ENCODE measurements around the gene UBAP1.
"Not testable (repeated sequence)": the region's sequence is repeated elsewhere in the genome, so short reads cannot be mapped to it uniquely, and the experiment has no call there.

UBAP1 gene

GRCh38 chr9:34178436-34179212, at the start of gene UBAP1:
TSS of gene UBAP1 (plus strand) at chr9:34179043. CDS start at chr9:34220915, 41,872 bp downstream.
- DNase-seq (ENCODE audit: low read depth, low spot score) = peak; percentile 94
- peak within 1 kb of the TSS; percentile 95 for H3K27ac ChIP-seq

GRCh38 chr9:34131571-34131970, 47.3 kb upstream of the UBAP1 start:
- DNase-seq (ENCODE audit: low read depth, low spot score) = no peak

GRCh38 chr9:34133436-34133949, 45.4 kb upstream of the UBAP1 start:
- DNase-seq (ENCODE audit: low read depth, low spot score) = no peak
- no peak overlapping the region for H3K27ac ChIP-seq

More at GRCh38 chr9:34131571-34131970, 47.3 kb upstream of the UBAP1 start:
- H3K27ac ChIP-seq = no peak overlapping the region

- DNase-seq (ENCODE audit: low read depth, low spot score) = no peak
- no peak overlapping the region for H3K27ac ChIP-seq
Measured at GRCh38 chr9:34134521-34134920, 44.3 kb upstream of the UBAP1 start.

- not testable (repeated sequence) for H3K27ac ChIP-seq; DNase-seq (ENCODE audit: low read depth, low spot score)
Measured at GRCh38 chr9:34138644-34139043, 40.2 kb upstream of the UBAP1 start.

- no peak for DNase-seq (ENCODE audit: low read depth, low spot score)
- no peak overlapping the region for H3K27ac ChIP-seq
Measured at GRCh38 chr9:34139477-34140146, 39.2 kb upstream of the UBAP1 start.

GRCh38 chr9:34140853-34141252, 38.0 kb upstream of the UBAP1 start:
- DNase-seq (ENCODE audit: low read depth, low spot score) = no peak

GRCh38 chr9:34143116-34143515, 35.7 kb upstream of the UBAP1 start:
- H3K27ac ChIP-seq = no peak overlapping the region
- DNase-seq (ENCODE audit: low read depth, low spot score) = no peak

More at GRCh38 chr9:34140853-34141252, 38.0 kb upstream of the UBAP1 start:
- H3K27ac ChIP-seq = no peak overlapping the region

GRCh38 chr9:34145165-34145564, 33.7 kb upstream of the UBAP1 start:
- DNase-seq (ENCODE audit: low read depth, low spot score) = no peak
- H3K27ac ChIP-seq = no peak overlapping the region

- no peak overlapping the region for H3K27ac ChIP-seq
- DNase-seq (ENCODE audit: low read depth, low spot score) = no peak
Measured at GRCh38 chr9:34151398-34151797, 27.4 kb upstream of the UBAP1 start.

- DNase-seq (ENCODE audit: low read depth, low spot score) = no peak
- H3K27ac ChIP-seq = no peak overlapping the region
Measured at GRCh38 chr9:34154057-34154456, 24.8 kb upstream of the UBAP1 start.

- no peak for DNase-seq (ENCODE audit: low read depth, low spot score)
- H3K27ac ChIP-seq = no peak overlapping the region
Measured at GRCh38 chr9:34157318-34157717, 21.5 kb upstream of the UBAP1 start.

- peak overlapping the region; percentile 85 for H3K27ac ChIP-seq
Measured at GRCh38 chr9:34157898-34158297, 20.9 kb upstream of the UBAP1 start.

GRCh38 chr9:34158362-34158869, 20.4 kb upstream of the UBAP1 start:
- peak overlapping the region; percentile 85 for H3K27ac ChIP-seq
- peak; percentile 99 for DNase-seq (ENCODE audit: low read depth, low spot score)

More at GRCh38 chr9:34157898-34158297, 20.9 kb upstream of the UBAP1 start:
- no peak for DNase-seq (ENCODE audit: low read depth, low spot score)

- peak overlapping the region; percentile 61 for H3K27ac ChIP-seq
- DNase-seq (ENCODE audit: low read depth, low spot score) = peak; percentile 78
Measured at GRCh38 chr9:34163434-34163833, 15.4 kb upstream of the UBAP1 start.

- no peak for DNase-seq (ENCODE audit: low read depth, low spot score)
- H3K27ac ChIP-seq = no peak overlapping the region
Measured at GRCh38 chr9:34169125-34169524, 9.7 kb upstream of the UBAP1 start.

- H3K27ac ChIP-seq = no peak overlapping the region
Measured at GRCh38 chr9:34170237-34170991, 8.4 kb upstream of the UBAP1 start.

GRCh38 chr9:34171753-34172535, 6.9 kb upstream of the UBAP1 start:
- no peak overlapping the region for H3K27ac ChIP-seq
- no peak for DNase-seq (ENCODE audit: low read depth, low spot score)

More at GRCh38 chr9:34170237-34170991, 8.4 kb upstream of the UBAP1 start:
- DNase-seq (ENCODE audit: low read depth, low spot score) = no peak

- peak; percentile 90 for DNase-seq (ENCODE audit: low read depth, low spot score)
- H3K27ac ChIP-seq = peak overlapping the region; percentile 95
Measured at GRCh38 chr9:34176089-34176488, 2.8 kb upstream of the UBAP1 start.
